ENCODE data around the gene HECTD1.
"Not testable (repeated sequence)": the region's sequence is repeated elsewhere in the genome, so short reads cannot be mapped to it uniquely, and the experiment has no call there.

Gene HECTD1

DNA sequence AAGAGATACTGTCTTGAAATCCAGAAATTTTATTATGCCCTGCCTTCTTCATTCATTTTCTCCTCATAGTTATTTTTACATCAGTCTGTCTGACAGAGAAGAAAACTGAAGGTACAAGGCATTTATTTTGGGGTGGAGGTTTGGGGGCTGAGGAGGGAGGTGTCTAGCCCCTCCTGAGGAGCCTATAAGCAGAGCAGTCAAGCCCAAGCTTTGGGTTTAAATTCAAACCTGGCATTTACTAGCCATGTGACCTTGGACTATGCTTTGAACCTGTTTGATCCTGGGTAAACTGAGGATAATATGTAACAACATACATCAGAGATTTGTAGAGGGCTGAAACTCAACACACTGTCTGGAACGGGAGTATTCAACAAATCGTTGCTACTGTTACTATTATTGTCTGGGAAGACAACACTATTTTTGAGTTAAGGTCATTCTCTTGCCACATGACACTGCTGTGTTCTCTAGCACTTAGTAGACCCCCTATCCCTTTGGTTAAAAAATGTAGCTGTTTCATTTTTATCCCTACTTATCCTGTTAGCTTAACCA lies 115.4 kb downstream of the HECTD1 start:
- H3K36me3 ChIP-seq (ENCODE audit: control insufficient read depth, insufficient read depth, low read length) = no peaks in the 10 kb centered on the region
- H3K4me2 ChIP-seq (ENCODE audit: low read length) = no peak overlapping the region
- H3K27ac ChIP-seq = no peak overlapping the region
- H3K9ac ChIP-seq = no peak overlapping the region
- TF ChIP-seq, protein P1, sequence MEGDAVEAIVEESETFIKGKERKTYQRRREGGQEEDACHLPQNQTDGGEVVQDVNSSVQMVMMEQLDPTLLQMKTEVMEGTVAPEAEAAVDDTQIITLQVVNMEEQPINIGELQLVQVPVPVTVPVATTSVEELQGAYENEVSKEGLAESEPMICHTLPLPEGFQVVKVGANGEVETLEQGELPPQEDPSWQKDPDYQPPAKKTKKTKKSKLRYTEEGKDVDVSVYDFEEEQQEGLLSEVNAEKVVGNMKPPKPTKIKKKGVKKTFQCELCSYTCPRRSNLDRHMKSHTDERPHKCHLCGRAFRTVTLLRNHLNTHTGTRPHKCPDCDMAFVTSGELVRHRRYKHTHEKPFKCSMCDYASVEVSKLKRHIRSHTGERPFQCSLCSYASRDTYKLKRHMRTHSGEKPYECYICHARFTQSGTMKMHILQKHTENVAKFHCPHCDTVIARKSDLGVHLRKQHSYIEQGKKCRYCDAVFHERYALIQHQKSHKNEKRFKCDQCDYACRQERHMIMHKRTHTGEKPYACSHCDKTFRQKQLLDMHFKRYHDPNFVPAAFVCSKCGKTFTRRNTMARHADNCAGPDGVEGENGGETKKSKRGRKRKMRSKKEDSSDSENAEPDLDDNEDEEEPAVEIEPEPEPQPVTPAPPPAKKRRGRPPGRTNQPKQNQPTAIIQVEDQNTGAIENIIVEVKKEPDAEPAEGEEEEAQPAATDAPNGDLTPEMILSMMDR (IDR thresholded peaks at IDR 0.05) = no peak
- H3K4me1 ChIP-seq = no peaks in the 10 kb centered on the region
- H3K4me3 ChIP-seq (ENCODE audit: low read depth, low read length) = no peak overlapping the region
- no peaks in the 10 kb centered on the region for H3K79me2 ChIP-seq
- no peak overlapping the region for H2AFZ ChIP-seq
- H3K27me3 ChIP-seq (ENCODE audit: control insufficient read depth, insufficient read depth, low read length) = no peaks in the 10 kb centered on the region
- H3K9me3 ChIP-seq (ENCODE audit: control insufficient read depth, low read length) = no peaks in the 10 kb centered on the region

DNA sequence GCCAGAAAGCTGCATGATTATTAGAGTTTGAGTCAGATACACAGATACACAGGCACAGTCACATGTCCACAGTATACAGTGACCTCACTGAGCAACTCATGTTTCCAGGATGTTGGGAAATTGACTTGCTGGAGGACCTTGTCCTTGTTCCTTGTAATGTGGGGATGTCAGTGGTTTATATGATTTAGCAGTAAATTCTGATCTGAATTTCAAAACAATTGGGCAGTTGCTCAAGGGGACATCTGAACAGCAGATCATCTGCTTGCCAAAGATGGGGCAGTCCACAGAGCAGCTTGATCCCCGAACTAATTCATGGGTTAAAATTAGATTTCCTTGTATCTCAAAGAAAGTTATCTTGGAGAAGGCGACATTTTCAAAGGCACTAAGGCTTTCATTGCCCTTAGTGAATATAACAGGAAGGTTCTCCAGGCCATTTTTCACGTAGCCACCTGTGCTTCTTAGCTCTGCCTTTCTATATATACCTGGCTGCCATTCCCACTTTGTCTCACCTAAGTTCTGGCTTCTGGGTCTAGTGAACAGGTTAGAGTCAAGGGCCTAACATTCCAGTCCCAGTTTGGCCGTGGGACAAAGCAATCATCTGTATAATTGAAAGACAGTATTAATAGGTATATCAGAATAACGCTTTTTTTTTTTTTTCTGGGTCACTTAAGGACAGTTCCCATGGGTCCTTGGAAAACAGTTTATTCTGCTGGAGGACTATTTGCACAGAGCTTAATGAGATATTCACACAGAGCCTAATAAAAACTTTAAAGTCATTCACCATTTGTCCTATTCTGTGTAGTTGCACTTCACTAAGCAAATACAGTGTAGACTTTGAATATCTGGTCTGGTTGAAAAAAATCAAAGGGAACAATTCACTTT lies 116.5 kb downstream of the HECTD1 start:
- no peaks in the 10 kb centered on the region for H3K36me3 ChIP-seq (ENCODE audit: control insufficient read depth, insufficient read depth, low read length)
- H3K27me3 ChIP-seq (ENCODE audit: control insufficient read depth, insufficient read depth, low read length) = no peaks in the 10 kb centered on the region
- H3K4me1 ChIP-seq = no peaks in the 10 kb centered on the region
- TF ChIP-seq, protein P1 (IDR thresholded peaks at IDR 0.05) = no peak
- H3K9me3 ChIP-seq (ENCODE audit: control insufficient read depth, low read length) = no peaks in the 10 kb centered on the region
- no peak overlapping the region for H3K4me2 ChIP-seq (ENCODE audit: low read length)
- no peak overlapping the region for H3K9ac ChIP-seq
- no peak overlapping the region for H3K4me3 ChIP-seq (ENCODE audit: low read depth, low read length)
- H2AFZ ChIP-seq = no peak overlapping the region
- no peak overlapping the region for H3K27ac ChIP-seq
- no peaks in the 10 kb centered on the region for H3K79me2 ChIP-seq

DNA sequence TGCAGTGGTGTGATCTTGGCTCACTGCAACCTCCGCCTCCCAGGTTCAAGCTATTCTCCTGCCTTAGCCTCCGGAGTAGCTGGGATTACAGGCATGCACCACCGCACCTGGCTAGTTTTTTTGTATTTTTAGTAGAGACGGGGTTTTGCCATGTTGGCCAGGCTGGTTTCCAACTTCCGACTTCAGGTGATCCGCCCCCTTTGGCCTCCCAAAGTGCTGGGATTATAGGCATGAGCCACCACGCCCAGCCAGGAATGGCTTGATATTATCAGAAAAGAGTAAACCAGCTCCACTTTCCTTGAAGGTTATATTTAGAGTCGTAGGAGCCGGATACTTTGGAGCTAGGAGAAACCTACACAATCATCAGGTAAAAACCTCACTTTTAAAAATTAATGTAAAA lies 121.1 kb downstream of the HECTD1 start:
- not testable (repeated sequence) for H3K79me2 ChIP-seq; H3K9ac ChIP-seq; H2AFZ ChIP-seq; H3K27ac ChIP-seq; H3K27me3 ChIP-seq (ENCODE audit: control insufficient read depth, insufficient read depth, low read length); H3K4me2 ChIP-seq (ENCODE audit: low read length); H3K9me3 ChIP-seq (ENCODE audit: control insufficient read depth, low read length); H3K4me1 ChIP-seq; H3K36me3 ChIP-seq (ENCODE audit: control insufficient read depth, insufficient read depth, low read length); H3K4me3 ChIP-seq (ENCODE audit: low read depth, low read length)

DNA sequence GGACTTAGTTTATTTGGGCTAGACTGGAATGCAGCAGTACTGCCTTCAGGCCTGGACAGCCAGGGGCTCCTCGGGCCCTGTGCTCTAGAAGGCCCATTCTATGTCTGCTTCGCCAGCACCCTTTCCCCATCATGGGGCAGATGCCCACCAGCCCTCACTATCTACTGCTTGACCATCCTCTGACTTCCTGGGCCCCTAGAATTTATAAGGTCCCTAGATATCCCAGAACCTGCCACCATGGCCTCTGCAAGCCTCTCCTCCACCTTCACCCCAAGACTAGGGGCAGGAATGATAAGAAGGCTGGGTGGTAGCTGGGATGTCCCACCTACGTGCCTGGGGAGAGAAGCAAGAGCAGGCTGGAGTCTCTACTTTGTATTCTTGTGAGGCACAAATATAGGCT lies 122.6 kb downstream of the HECTD1 start:
- H3K4me3 ChIP-seq (ENCODE audit: low read depth, low read length) = no peak overlapping the region
- TF ChIP-seq, protein P1 (IDR thresholded peaks at IDR 0.05) = no peak
- H3K9ac ChIP-seq = no peak overlapping the region
- no peaks in the 10 kb centered on the region for H3K36me3 ChIP-seq (ENCODE audit: control insufficient read depth, insufficient read depth, low read length)
- H3K4me1 ChIP-seq = no peaks in the 10 kb centered on the region
- H3K27ac ChIP-seq = no peak overlapping the region
- H2AFZ ChIP-seq = no peak overlapping the region
- no peaks in the 10 kb centered on the region for H3K79me2 ChIP-seq
- no peak overlapping the region for H3K4me2 ChIP-seq (ENCODE audit: low read length)
- H3K9me3 ChIP-seq (ENCODE audit: control insufficient read depth, low read length) = no peaks in the 10 kb centered on the region
- H3K27me3 ChIP-seq (ENCODE audit: control insufficient read depth, insufficient read depth, low read length) = no peaks in the 10 kb centered on the region

DNA sequence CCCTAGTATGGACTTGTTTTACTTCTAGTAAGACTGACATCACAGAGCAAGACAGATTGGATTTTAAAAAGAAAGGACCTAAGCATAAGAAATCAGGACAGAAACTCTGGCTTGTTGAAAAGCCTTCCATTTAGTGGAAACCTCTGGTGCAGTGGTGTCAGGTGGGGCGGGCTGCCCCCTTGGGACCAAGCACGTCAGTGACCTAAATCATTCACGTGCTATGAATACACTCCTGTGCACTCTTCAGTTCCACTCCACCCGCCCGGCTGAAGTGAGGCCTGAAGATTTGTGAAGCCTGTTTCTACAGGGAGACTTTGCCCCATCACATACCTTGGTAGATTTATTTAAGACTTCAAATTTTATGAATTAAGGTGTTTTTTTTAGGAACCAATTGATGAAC lies 123.2 kb downstream of the HECTD1 start:
- H3K27ac ChIP-seq = no peak overlapping the region
- H3K4me2 ChIP-seq (ENCODE audit: low read length) = no peak overlapping the region
- H3K36me3 ChIP-seq (ENCODE audit: control insufficient read depth, insufficient read depth, low read length) = no peaks in the 10 kb centered on the region
- H3K9me3 ChIP-seq (ENCODE audit: control insufficient read depth, low read length) = no peaks in the 10 kb centered on the region
- no peaks in the 10 kb centered on the region for H3K27me3 ChIP-seq (ENCODE audit: control insufficient read depth, insufficient read depth, low read length)
- no peak overlapping the region for H2AFZ ChIP-seq
- H3K79me2 ChIP-seq = no peaks in the 10 kb centered on the region
- no peak overlapping the region for H3K9ac ChIP-seq
- TF ChIP-seq, protein P1 (IDR thresholded peaks at IDR 0.05) = no peak
- H3K4me1 ChIP-seq = no peaks in the 10 kb centered on the region
- no peak overlapping the region for H3K4me3 ChIP-seq (ENCODE audit: low read depth, low read length)
